HFFc6 (cell line): ENCODE data around the gene MUC5B. TPM values are rescaled to one million over a fixed set of nuclear protein-coding genes. Genes with fewer than 3 reads are reported as not detected.

Experiments used
- DNase-seq: peaks from one replicate; pipeline ENCODE4 v3.0.0-alpha.2; 2018
- H3K27ac Mint-ChIP-seq: 2 replicates; pipeline ENCODE4 v1.8.0; 2020; ENCODE audit warnings: mild to moderate bottlenecking, mixed read lengths
- H3K27me3 Mint-ChIP-seq: 2 replicates; pipeline ENCODE4 v1.8.0; 2021; ENCODE audit warnings: mild to moderate bottlenecking, moderate library complexity, mixed read lengths; ENCODE audit not compliant: insufficient read depth
- H3K36me3 Mint-ChIP-seq: 2 replicates; pipeline ENCODE4 v1.8.0; 2021; ENCODE audit warnings: low read depth, mixed read lengths
- H3K4me1 Mint-ChIP-seq: 2 replicates; pipeline ENCODE4 v1.8.0; 2020; ENCODE audit warnings: low read depth, mixed read lengths
- H3K4me3 Mint-ChIP-seq: 2 replicates; pipeline ENCODE4 v1.8.0; 2020; ENCODE audit warnings: mild to moderate bottlenecking, moderate library complexity, mixed read lengths
- H3K9me3 Mint-ChIP-seq: 2 replicates; pipeline ENCODE4 v1.8.0; 2020; ENCODE audit warnings: mild to moderate bottlenecking, mixed read lengths
- CTCF ChIP-seq: fragments of 200-600 bp; sonication (generic); IDR thresholded peaks from 2 replicates; pipeline ENCODE4 v1.5.0; 2021; ENCODE audit warnings: antibody characterized with exemption, mild to moderate bottlenecking
- total RNA-seq, 6 experiments: library from RNA; stranded (reverse); fragmentation: NEBNext Ultra II Directional; extraction: Animal tissue kit (Norgen Biotek cat#: 25700); gene quantifications; 2 replicates in 1 of 6; 3 replicates in 5 of 6; pipeline ENCODE4 v1.2.3, GENCODE V29; 2021

Gene MUC5B
- total RNA-seq, 6 experiments from 2014 or later = not detected

- H3K4me3 Mint-ChIP-seq = no peak overlapping the region
- H3K27ac Mint-ChIP-seq = no peak overlapping the region
- no peak for TF ChIP-seq CTCF
- no peaks in the 10 kb centered on the region for H3K4me1 Mint-ChIP-seq
- H3K27me3 Mint-ChIP-seq = peaks cover 8% of the 10 kb centered on the region
- no peaks in the 10 kb centered on the region for H3K9me3 Mint-ChIP-seq
- no peaks in the 10 kb centered on the region for H3K36me3 Mint-ChIP-seq
- no peak for DNase-seq
These were observed 23.6 kb upstream of the MUC5B start for GRCh38 chr11:1199241-1199750.

GRCh38 chr11:1199751-1200610 is 22.9 kb upstream of the MUC5B start:
- TF ChIP-seq CTCF = no peak

GRCh38 chr11:1200611-1201191 is 22.2 kb upstream of the MUC5B start:
- DNase-seq = no peak
- Mint-ChIP-seq H3K4me3 (no peak overlapping the region), H3K4me1 (no peaks in the 10 kb centered on the region), H3K27ac (no peak overlapping the region), H3K36me3 (no peaks in the 10 kb centered on the region), H3K27me3 (peaks cover 8% of the 10 kb centered on the region), H3K9me3 (no peaks in the 10 kb centered on the region)
- TF ChIP-seq CTCF = no peak

More at GRCh38 chr11:1199751-1200610, 22.9 kb upstream of the MUC5B start:
- H3K9me3 Mint-ChIP-seq = no peaks in the 10 kb centered on the region
- no peaks in the 10 kb centered on the region for H3K36me3 Mint-ChIP-seq
- H3K4me1 Mint-ChIP-seq = no peaks in the 10 kb centered on the region
- DNase-seq = no peak
- no peak overlapping the region for H3K4me3 Mint-ChIP-seq
- no peak overlapping the region for H3K27ac Mint-ChIP-seq
- peaks cover 8% of the 10 kb centered on the region for H3K27me3 Mint-ChIP-seq

- no peak for DNase-seq
- Mint-ChIP-seq H3K36me3 (no peaks in the 10 kb centered on the region), H3K4me1 (no peaks in the 10 kb centered on the region), H3K27ac (no peak overlapping the region), H3K27me3 (peaks cover 8% of the 10 kb centered on the region), H3K4me3 (no peak overlapping the region), H3K9me3 (no peaks in the 10 kb centered on the region)
- TF ChIP-seq CTCF = no peak
These were observed 21.3 kb upstream of the MUC5B start for GRCh38 chr11:1201395-1202153.

- TF ChIP-seq CTCF = no peak
- Mint-ChIP-seq H3K4me3 (no peak overlapping the region), H3K4me1 (no peaks in the 10 kb centered on the region), H3K27me3 (peaks cover 11% of the 10 kb centered on the region), H3K27ac (no peak overlapping the region), H3K36me3 (no peaks in the 10 kb centered on the region), H3K9me3 (no peaks in the 10 kb centered on the region)
- no peak for DNase-seq
These were observed 20.6 kb upstream of the MUC5B start for GRCh38 chr11:1202154-1202775.
